Right atrium auricular region (tissue), 2 donors: Measurements from ENCODE around the gene SLC25A51. TPM values are rescaled to one million over a fixed set of nuclear protein-coding genes. Genes with fewer than 3 reads are reported as not detected.
A peak's percentile ranks its signal among the peaks of the same experiment; 100 is the strongest.

ENCODE experiments used
- DNase-seq: peaks from one replicate; pipeline ENCODE4 v3.0.0-alpha.2; 2019; ENCODE audit warnings: low spot score
- H3K27ac ChIP-seq, 2 donors: fragments of 200-600 bp; sonication (generic); 1 replicate in 1 of 2; 2 replicates in 1 of 2; pipeline ENCODE4 v1.5.1; 2016 to 2019
- H3K27me3 ChIP-seq, 2 donors: fragments of 200-600 bp; sonication (generic); one replicate each; pipeline versions ENCODE4 v1.5.1 to v1.6.0; 2017 to 2019
- H3K36me3 ChIP-seq: fragments of 200-600 bp; sonication (generic); one replicate; pipeline ENCODE4 v1.5.1; 2016
- H3K4me1 ChIP-seq, 2 donors: fragments of 200-600 bp; sonication (generic); one replicate each; pipeline versions ENCODE4 v1.5.1 to v1.6.0; 2017 to 2019
- H3K4me3 ChIP-seq, 2 donors: fragments of 200-600 bp; sonication (generic); 1 replicate in 1 of 2; 2 replicates in 1 of 2; pipeline ENCODE4 v1.5.1; 2017 to 2019; ENCODE audit warnings: mild to moderate bottlenecking in 1 of 2, moderate library complexity in 1 of 2
- H3K9me3 ChIP-seq, 2 donors: fragments of 200-600 bp; sonication (generic); one replicate each; pipeline ENCODE4 v1.5.1; 2019
- total RNA-seq, 2 donors: library from RNA; depleted of rRNA; stranded (reverse); fragments of >200 nt; gene quantifications; one replicate each; pipeline ENCODE4 v1.1.0, GENCODE V29; 2016
- TF ChIP-seq, protein P1 (sequence below), 2 donors: fragments of 200-600 bp; sonication (generic); IDR thresholded peaks; one replicate each; pipeline ENCODE4 v1.5.1; 2019; ENCODE audit warnings: antibody characterized with exemption in 2 of 2

Gene SLC25A51
- total RNA-seq, 2 donors from 2014 or later: 23.5 to 27.1 TPM

DNA sequence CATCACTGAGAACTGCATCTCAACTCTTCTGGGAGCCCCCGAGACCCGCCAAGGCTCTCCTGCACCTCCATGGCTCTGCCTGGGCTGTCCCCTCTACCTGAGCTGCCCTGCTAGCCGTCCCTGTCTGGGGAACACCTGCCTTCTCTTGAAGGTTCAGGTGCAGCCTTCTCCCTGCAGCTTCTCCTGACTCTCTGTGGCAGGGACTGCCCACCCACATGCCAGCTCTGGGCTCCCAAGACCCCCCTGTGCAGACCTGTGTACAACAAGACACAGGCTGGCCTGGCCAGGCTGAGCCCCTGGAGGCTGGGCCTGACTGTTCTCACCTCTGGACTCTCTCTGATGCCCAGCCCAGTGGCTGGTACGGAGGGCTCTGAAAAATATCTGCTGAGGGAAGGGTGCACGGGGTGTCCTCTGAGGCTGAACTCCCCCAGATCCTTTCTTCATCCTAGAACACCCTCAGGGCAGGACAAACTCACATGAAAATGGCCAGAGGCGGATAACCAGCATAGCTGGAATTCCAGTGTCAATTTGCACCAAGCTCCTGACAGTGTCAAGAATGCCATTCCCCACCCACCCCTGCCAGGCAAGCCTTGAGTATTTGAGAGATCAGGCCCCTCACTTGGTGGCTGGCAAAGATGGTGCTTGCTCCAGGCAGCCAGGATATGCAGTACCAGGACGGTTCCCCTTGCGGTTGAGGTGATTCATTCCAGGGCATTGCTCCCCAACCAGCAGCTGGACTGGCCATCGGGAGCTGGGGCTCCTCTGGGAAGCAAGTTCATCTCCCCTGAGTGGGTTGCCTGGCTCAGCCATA lies 40.9 kb upstream of the SLC25A51 start:
- Histone ChIP-seq H3K27me3 (no peaks in the 10 kb centered on the region), H3K27ac (peak overlapping the region; percentile 46 to 55), H3K4me3 (no peak overlapping the region), H3K36me3 (peaks cover 10% of the 10 kb centered on the region), H3K4me1 (peaks cover 0 to 65% of the 10 kb centered on the region in 2 donors), H3K9me3 (no peaks in the 10 kb centered on the region)
- DNase-seq: no peak
- TF ChIP-seq, protein P1, sequence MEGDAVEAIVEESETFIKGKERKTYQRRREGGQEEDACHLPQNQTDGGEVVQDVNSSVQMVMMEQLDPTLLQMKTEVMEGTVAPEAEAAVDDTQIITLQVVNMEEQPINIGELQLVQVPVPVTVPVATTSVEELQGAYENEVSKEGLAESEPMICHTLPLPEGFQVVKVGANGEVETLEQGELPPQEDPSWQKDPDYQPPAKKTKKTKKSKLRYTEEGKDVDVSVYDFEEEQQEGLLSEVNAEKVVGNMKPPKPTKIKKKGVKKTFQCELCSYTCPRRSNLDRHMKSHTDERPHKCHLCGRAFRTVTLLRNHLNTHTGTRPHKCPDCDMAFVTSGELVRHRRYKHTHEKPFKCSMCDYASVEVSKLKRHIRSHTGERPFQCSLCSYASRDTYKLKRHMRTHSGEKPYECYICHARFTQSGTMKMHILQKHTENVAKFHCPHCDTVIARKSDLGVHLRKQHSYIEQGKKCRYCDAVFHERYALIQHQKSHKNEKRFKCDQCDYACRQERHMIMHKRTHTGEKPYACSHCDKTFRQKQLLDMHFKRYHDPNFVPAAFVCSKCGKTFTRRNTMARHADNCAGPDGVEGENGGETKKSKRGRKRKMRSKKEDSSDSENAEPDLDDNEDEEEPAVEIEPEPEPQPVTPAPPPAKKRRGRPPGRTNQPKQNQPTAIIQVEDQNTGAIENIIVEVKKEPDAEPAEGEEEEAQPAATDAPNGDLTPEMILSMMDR (IDR thresholded peaks at IDR 0.05): no peak

DNA sequence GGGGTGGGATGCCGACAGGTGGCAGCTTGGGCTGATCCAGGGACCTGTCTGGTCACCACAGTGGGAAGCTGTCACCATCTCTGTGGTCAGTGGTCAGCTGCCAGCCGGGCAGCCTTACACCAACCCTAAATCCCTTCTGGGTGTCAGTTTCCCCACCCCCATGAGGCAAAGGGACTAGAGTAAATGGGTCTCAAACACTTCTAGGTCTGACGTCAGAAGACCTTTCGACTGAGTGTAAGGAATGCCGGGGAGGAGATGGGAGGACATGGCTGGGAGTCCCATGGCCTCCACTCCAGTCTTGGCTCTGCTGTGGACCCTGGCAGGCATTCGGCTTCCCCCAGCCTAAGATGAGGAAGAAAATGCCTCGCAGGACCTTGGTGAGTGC lies 40.3 kb upstream of the SLC25A51 start:
- H3K4me1 ChIP-seq: peaks cover 0 to 65% of the 10 kb centered on the region in 2 donors
- peaks cover 10% of the 10 kb centered on the region for H3K36me3 ChIP-seq
- peak overlapping the region; percentile 46 to 55 for H3K27ac ChIP-seq
- H3K9me3 ChIP-seq: no peaks in the 10 kb centered on the region
- no peak overlapping the region for H3K4me3 ChIP-seq
- TF ChIP-seq, protein P1 (IDR thresholded peaks at IDR 0.05): no peak
- no peak for DNase-seq
- no peaks in the 10 kb centered on the region for H3K27me3 ChIP-seq

DNA sequence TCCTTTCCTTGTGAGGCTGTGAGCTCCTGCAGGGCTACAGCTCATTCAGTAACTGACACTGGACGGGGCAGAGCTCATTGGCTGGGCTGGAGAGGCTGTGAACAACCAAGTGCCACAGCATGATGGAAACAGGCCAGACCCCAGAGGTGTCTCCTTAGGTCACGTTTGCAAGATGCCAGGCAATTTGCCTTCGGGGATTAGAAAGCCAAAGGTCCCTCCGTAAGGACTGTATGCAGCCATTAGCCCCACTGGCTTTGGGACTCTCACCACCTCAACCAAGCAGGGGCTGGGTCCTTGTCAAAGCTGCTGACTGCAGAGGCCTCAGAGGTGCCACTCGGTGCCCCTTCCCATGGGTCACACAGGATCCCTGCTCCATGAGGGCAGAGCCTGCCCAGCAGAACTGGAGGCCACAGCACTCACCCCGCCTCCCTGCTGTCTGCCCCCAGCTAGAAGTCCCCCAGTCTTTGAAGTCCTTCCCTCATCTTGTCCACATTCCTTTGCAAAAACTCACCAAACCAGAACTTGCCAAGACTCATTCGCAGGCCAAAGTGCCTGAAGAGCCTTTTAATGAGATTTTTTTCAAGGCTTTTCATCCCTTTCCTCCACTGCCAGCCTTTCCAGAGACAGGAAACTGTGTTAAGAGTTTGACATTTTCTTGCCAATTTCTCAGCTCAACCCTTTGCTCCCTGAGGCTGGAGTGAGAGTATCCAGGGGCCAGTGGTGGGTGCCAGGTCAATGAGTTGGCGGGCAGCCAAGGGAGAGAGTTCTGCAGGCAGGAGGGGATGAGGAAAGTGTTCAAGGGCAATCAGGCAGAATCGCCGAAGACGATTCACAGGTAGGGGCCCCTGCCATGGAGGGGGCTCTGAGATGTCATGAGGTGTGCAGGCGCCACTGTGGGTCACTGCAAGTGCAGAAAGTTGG lies 39.7 kb upstream of the SLC25A51 start:
- TF ChIP-seq, protein P1 (IDR thresholded peaks at IDR 0.05): no peak
- H3K4me3 ChIP-seq: no peak overlapping the region
- H3K27ac ChIP-seq: peak overlapping the region; percentile 46 to 55
- no peak for DNase-seq
- H3K27me3 ChIP-seq: no peaks in the 10 kb centered on the region
- H3K9me3 ChIP-seq: no peaks in the 10 kb centered on the region
- H3K36me3 ChIP-seq: peaks cover 10% of the 10 kb centered on the region
- peaks cover 0 to 71% of the 10 kb centered on the region in 2 donors for H3K4me1 ChIP-seq

DNA sequence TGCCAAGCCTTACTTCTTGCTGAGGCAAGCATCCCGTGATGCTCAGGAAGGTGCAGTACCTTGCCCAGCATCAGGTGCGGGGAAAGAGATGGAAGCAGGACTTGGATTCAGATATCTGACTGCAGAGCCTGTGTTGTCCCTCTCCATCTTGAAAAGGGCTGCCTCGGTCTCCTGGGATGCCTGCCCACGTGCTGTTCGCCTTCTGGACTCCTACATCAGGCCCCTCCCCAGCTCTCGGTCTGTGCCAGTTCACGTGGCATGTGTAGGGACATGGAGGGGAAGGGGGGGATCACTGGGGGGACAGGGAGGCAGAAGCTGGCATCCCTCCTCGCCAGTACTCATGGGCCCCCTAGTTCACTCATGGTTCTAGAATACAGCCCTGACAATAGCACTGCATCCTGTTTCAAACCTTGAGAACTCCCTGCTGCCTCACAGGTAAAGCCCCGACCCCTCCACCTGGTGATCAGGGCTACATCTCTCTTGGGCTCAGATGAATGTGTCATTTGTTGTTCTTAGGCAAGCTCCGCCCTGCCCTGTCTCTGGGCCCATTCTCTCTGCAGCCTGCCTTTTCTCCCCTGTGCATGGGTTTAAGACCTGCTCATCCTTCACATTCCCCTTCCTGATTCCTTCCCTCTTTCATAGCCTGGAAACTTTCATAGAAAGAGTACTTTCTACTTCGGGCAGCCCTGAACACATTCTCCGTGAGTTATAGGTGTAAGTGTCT lies 38.9 kb upstream of the SLC25A51 start:
- peaks cover 0 to 71% of the 10 kb centered on the region in 2 donors for H3K4me1 ChIP-seq
- TF ChIP-seq, protein P1 (IDR thresholded peaks at IDR 0.05): no peak
- H3K4me3 ChIP-seq: no peak overlapping the region
- H3K27me3 ChIP-seq: no peaks in the 10 kb centered on the region
- DNase-seq: no peak
- no peaks in the 10 kb centered on the region for H3K9me3 ChIP-seq
- H3K27ac ChIP-seq: peak overlapping the region in 1 of 2 donors; percentile 55
- peaks cover 10% of the 10 kb centered on the region for H3K36me3 ChIP-seq

DNA sequence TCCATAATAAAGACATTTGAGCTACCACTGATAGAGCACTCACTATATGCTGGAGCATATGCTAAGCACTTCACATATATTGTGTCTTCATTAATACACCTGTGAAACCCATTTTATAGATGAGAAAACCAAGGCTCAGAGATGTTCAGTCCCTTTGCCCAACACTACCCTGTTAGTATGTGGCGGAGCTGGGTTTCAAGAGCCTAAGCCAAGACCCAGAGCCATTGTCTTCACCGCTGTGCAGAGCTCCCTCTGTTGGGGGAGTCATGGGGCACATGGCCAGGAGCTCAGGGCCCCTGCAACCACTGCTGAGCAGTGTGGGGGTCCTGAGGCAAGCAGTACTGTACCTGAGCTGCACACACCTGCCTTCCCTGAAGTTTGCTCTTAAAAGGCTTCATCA lies 37.3 kb upstream of the SLC25A51 start:
- no peak for DNase-seq
- Histone ChIP-seq H3K4me1 (peaks cover 0 to 74% of the 10 kb centered on the region in 2 donors), H3K4me3 (no peak overlapping the region)

More for the DNA sequence above, 37.3 kb upstream of the SLC25A51 start:
- Histone ChIP-seq H3K27ac (no peak overlapping the region), H3K27me3 (no peaks in the 10 kb centered on the region), H3K9me3 (no peaks in the 10 kb centered on the region), H3K36me3 (peaks cover 2% of the 10 kb centered on the region)
- TF ChIP-seq, protein P1 (IDR thresholded peaks at IDR 0.05): no peak
